ENCODE data around the gene PAX1.

The PAX1 gene

DNA sequence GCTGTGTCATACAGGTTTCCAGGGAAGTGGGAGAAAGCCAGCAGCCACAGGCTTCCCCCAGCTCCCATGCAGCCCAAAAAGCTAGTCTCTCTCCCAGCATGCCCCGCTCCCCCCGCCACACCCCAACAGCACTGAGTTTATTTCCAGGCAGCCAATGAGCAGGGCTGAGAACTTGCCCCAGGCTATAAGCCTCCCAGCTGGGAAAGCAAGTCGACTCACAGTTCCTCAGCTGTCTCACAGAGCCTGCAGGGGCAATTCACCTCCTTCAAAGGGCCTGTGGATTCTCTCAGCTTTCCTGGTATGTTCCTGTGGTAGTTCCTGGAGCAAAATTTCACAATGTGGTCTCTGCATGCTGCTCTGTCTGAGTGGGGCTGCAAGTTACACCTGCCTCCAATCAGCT is 34.2 kb downstream of the PAX1 start:
- no peak for DNase-seq (ENCODE audit: low read depth)

DNA sequence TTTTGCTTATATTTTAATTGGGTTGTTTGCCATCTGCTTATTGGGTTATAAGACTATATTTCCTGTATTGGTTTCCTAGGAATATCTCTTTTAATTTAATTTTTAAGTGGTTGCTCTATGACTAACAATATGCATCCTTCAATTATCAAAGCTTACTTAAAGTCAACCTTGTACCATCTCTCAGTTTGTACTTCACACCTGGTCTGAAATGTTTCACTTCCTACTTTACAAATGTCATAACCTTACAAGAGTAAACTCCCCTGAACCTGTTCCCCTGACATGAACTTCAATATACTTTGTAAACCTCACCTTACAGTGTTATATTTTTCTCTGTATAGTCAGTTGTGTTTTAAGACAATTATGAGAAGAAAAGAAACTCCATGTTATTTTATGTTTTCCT is 35.8 kb downstream of the PAX1 start:
- no peak for DNase-seq (ENCODE audit: low read depth)

DNA sequence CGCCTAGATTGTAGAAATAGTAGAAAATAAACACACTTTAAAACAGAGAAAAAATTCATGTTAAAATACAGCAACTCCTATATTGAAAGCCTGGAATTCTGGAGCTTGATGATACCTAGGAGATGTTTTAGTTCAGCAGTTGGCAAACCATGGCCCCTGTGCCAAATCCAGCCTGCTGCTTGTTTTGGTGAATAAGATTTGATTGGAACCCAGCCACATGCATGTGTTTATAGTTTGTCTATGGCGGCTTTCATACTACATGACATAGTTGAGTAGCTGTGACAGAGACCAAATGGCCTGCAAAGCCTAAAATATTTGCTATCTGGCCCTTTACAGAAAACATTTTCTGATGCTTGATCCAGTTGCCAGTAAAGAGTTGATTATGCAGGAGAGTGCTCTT is 57.2 kb downstream of the PAX1 start:
- no peak for DNase-seq (ENCODE audit: low read depth)

DNA sequence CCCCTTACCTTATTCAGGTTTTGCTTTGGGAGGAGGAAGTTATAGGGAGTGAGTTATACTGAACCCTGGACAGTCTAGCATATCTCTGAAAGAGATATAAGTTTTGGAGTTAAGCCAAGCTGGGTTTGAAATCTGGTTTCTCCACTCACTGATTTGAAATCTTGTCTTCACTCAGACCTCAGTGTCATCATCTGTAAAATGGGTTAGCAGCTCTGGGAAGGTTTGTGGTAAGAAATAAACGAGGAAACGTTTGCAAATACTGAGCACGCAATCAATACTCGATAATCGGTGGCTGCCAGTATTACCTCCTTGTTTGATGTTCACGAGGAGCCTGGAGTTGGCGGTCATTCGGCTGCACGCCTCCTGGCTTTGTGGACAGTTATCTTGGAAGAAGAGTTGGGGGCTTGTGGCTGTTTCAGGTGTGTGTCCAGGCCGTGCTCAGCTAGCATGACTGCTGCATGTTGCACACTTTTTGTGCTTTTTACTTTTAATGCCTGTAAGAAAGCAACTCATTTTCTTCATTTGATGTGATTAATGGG is 61.8 kb downstream of the PAX1 start:
- DNase-seq (ENCODE audit: low read depth): no peak

DNA sequence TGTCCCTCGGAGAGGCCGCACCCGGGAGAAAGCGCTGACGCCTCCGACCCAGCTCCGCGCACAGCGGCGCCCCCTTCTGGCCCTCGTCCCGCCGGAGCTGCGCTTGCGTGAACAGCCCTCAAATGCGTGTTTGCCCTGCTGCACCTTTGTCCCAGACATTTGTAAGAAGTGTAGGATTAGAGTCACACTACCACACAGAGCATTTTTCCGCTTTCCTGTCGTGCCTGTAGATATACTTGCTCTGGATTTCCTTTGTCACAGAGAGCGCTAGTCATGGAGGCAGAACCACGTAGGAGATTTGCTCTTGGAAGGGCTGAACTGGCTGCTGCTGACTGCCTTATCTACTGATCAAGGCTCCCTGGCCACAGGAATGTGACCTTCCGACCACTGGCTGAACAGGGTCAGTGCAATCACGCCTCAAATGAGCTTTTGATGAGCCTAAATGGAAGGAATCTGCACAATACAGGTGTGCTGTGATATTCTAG is 62.3 kb downstream of the PAX1 start:
- no peak for DNase-seq (ENCODE audit: low read depth)

Data from amniotic epithelial cell (primary cell).